ENCODE results near the gene TBL3. TPM values are rescaled to one million over a fixed set of nuclear protein-coding genes. Genes with fewer than 3 reads are reported as not detected.

The TBL3 gene
- total and polyA plus RNA-seq, 9 of the 15 experiments (the other 6 are each of a cell fraction or from before 2014, with no cell fraction given) = 0.97 to 117 (median 24.5) TPM

DNA sequence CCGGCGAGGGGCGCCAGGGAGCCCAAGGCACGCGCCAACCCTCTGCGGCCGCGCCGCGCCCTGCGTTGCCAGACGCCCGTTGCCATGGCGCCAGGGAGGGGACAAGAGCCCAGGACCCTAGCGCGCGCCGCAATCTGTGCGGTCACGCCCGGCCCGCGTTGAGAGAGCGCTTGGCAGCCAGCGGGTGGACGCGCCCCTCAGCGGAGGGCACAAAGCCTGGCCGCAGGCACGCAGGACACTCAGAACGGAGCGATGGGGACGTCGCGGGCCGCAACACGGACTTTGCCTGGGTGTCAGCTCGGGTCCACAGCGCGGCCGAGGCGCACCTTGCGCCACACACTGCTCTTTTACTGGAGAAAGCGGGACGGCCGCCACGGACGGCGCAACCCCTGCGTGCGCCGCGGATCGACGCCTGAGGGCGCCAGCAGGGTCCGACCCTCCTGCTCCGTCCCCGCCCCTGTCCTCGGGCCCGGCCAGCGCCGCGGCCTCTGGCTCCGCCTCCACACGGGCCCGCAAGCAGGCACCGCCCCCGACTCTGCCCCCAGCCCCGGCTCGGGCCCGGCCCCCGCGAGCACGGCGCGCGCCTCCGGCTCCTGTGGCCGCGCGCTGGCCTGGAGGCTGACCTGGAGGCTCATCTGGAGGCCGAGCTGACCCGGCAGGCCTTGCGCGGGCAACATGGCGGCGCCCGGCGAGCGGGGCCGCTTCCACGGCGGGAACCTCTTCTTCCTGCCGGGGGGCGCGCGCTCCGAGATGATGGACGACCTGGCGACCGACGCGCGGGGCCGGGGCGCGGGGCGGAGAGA, 11.9 kb downstream of the TBL3 start, which contains the start of gene GFER (continued):
- no peak for TF ChIP-seq TCFL5 (CRISPR knock-in tag; conservative IDR thresholded peaks at IDR 0.05)
- peak; percentile 81 to 85 for TF ChIP-seq NRF1 (conservative IDR thresholded peaks at IDR 0.05 in 1 of 2, IDR thresholded peaks at IDR 0.05 in 1 of 2)
- no peak for TF ChIP-seq ETS2 (tag; IDR thresholded peaks at IDR 0.05; ENCODE audit: borderline replicate concordance, poor library complexity, severe bottlenecking)
- TF ChIP-seq CREBBP (IDR thresholded peaks at IDR 0.05; ENCODE audit: low read depth, low read length) = no peak
- no peak for TF ChIP-seq TAF9B (IDR thresholded peaks at IDR 0.05; ENCODE audit: partially characterized antibody)
- no peak for TF ChIP-seq DACH1 (IDR thresholded peaks at IDR 0.05; ENCODE audit: partially characterized antibody)
- peak; percentile 49 for TF ChIP-seq MXD1 (CRISPR knock-in tag; IDR thresholded peaks at IDR 0.05; ENCODE audit: borderline replicate concordance, poor library complexity, severe bottlenecking)
- no peak for TF ChIP-seq ZBTB8A (IDR thresholded peaks at IDR 0.05; ENCODE audit: partially characterized antibody)
- TF ChIP-seq TFAP4 (CRISPR knock-in tag; IDR thresholded peaks at IDR 0.05; ENCODE audit: borderline replicate concordance) = peak; percentile 78
